K562 (cell line): Measurements from ENCODE around the gene ANKRD34A. TPM values are rescaled to one million over a fixed set of nuclear protein-coding genes. Genes with fewer than 3 reads are reported as not detected.

Experiments
- ATAC-seq: fragments of 200-7000 bp; cut with Tn5 transposase; 3 replicates; pipeline ENCODE4 v1.9.1; 2020; ENCODE audit warnings: moderate library complexity
- BruUV-seq: library from RNA; stranded (reverse); fragments of 400-500 nt; replicated peaks from 2 replicates; lab custom pipeline; 2021; lab: Mats Ljungman, UMichigan
- CTCF ChIA-PET: fragments of 300-600 bp; formaldehyde crosslinking; extraction: SDS; loops from one replicate; lab custom pipeline; 2021; ENCODE audit warnings: low intra/inter-chr PET ratio; lab: Yijun Ruan, JAX
- POLR2A ChIA-PET: fragments of 300-600, 350-650 bp; sonication (Branson Sonifier 250); formaldehyde crosslinking; extraction: SDS; loops from one replicate; lab custom pipeline; 2021; ENCODE audit warnings: antibody characterized with exemption, inconsistent platforms; lab: Yijun Ruan, JAX
- DNase-seq, 4 experiments: peaks; one replicate each; pipeline versions ENCODE4 v3.0.0 to v3.0.0-alpha.2; 2011 to 2018; ENCODE audit warnings: low spot score in 3 of 4, mixed read lengths in 3 of 4; ENCODE audit errors: extremely low read depth in 1 of 4
- FAIRE-seq: peaks from 2 replicates; lab custom pipeline; 2011; peaks lifted over from hg19 to GRCh38; lab: Jason Lieb, UNC
- H2AFZ ChIP-seq: 2 replicates; pipeline ENCODE4 v1.6.0; 2011; ENCODE audit warnings: low read depth, low read length, control low read depth, inconsistent platforms
- H3K27ac ChIP-seq: fragments of 200-600 bp; 3 replicates; pipeline ENCODE4 v1.8.0; 2011; ENCODE audit warnings: low read depth, mild to moderate bottlenecking, control low read depth, inconsistent platforms, low read length, moderate library complexity, mixed read lengths; ENCODE audit errors: extremely low read depth
- H3K27me3 ChIP-seq, 2 experiments: fragments of 300-600 bp in 1 of 2; 2 replicates in 1 of 2; 3 replicates in 1 of 2; pipeline versions ENCODE4 v1.6.0 to v1.8.0; 2011; ENCODE audit warnings: inconsistent platforms in 2 of 2, low read length in 2 of 2, mild to moderate bottlenecking in 1 of 2, mixed read lengths in 1 of 2, moderate library complexity in 1 of 2; ENCODE audit not compliant: control insufficient read depth in 2 of 2, insufficient read depth in 2 of 2
- H3K36me3 ChIP-seq: fragments of 300-600 bp; 3 replicates; pipeline ENCODE4 v1.8.0; 2011; ENCODE audit warnings: mild to moderate bottlenecking, low read length, inconsistent platforms; ENCODE audit not compliant: control insufficient read depth, insufficient read depth
- H3K4me1 ChIP-seq, 2 experiments: fragments of 200-600 bp in 1 of 2; replicated peaks in 1 of 2; 2 replicates in 1 of 2; 3 replicates in 1 of 2; pipeline versions ENCODE4 v1.5.1 to v1.8.0; 2011; ENCODE audit warnings: inconsistent platforms in 2 of 2, low read length in 2 of 2, mild to moderate bottlenecking in 1 of 2, mixed read lengths in 1 of 2, moderate library complexity in 1 of 2; ENCODE audit not compliant: control insufficient read depth in 2 of 2, insufficient read depth in 2 of 2
- H3K4me2 ChIP-seq: 2 replicates; pipeline ENCODE4 v1.6.1; 2011; ENCODE audit warnings: low read length, control low read depth, inconsistent platforms, mixed read lengths; ENCODE audit not compliant: insufficient read depth
- H3K4me3 ChIP-seq: fragments of 200-600 bp; sonication (generic), shearing (Covaris generic); 2 replicates; pipeline ENCODE4 v1.5.1; 2016; ENCODE audit warnings: control low read depth, inconsistent platforms
- H3K79me2 ChIP-seq: fragments of 200-600 bp; 3 replicates; pipeline ENCODE4 v1.8.0; 2011; ENCODE audit warnings: low read length, inconsistent platforms; ENCODE audit not compliant: control insufficient read depth, insufficient read depth
- H3K9ac ChIP-seq, 2 experiments: 2 replicates each; pipeline versions ENCODE4 v1.6.0 to v1.6.1; 2011; ENCODE audit warnings: low read depth in 2 of 2, low read length in 2 of 2, control low read depth in 1 of 2, inconsistent platforms in 1 of 2, mild to moderate bottlenecking in 1 of 2, mixed read lengths in 1 of 2; ENCODE audit not compliant: insufficient read depth in 1 of 2
- H3K9me1 ChIP-seq: one replicate; pipeline ENCODE4 v1.6.0; 2011; ENCODE audit warnings: inconsistent platforms, mild to moderate bottlenecking, low read length, moderate library complexity; ENCODE audit not compliant: control insufficient read depth, insufficient read depth
- H3K9me3 ChIP-seq: replicated peaks from 2 replicates; pipeline ENCODE4 v1.5.1; 2011; ENCODE audit warnings: low read depth, low read length, inconsistent platforms; ENCODE audit not compliant: control insufficient read depth, insufficient read depth
- H4K20me1 ChIP-seq: replicated peaks from 2 replicates; pipeline ENCODE4 v1.6.1; 2011; ENCODE audit warnings: low read length, inconsistent platforms, mixed read lengths; ENCODE audit not compliant: control insufficient read depth, insufficient read depth
- C11orf30 ChIP-seq: fragments of 450-650 bp; IDR thresholded peaks from 2 replicates; pipeline ENCODE4 v1.6.1; 2016; ENCODE audit warnings: low read depth, mild to moderate bottlenecking
- IRF2 ChIP-seq: sonication (generic); formaldehyde crosslinking; IDR thresholded peaks from 2 replicates; pipeline ENCODE4 v1.8.1; 2022; ENCODE audit warnings: mild to moderate bottlenecking, missing genetic modification reagents
- MGA ChIP-seq: fragments of 450-650 bp; IDR thresholded peaks from 2 replicates; pipeline ENCODE4 v1.6.1; 2016; ENCODE audit warnings: mild to moderate bottlenecking, moderate library complexity
- PHB ChIP-seq: fragments of 250-450 bp; sonication (Bioruptor Pico); IDR thresholded peaks from 2 replicates; pipeline ENCODE4 v1.5.0; 2021
- TRIM24 ChIP-seq, 2 experiments: fragments of 450-650 bp; IDR thresholded peaks; 2 replicates each; pipeline ENCODE4 v1.6.1; 2016
- USF1 ChIP-seq: sonication (generic); formaldehyde crosslinking; IDR thresholded peaks from 2 replicates; pipeline ENCODE4 v1.9.0; 2022; ENCODE audit warnings: mild to moderate bottlenecking, missing genetic modification reagents
- ZBTB33 ChIP-seq: sonication (generic); formaldehyde crosslinking; IDR thresholded peaks from 2 replicates; pipeline ENCODE4 v1.8.1; 2023; ENCODE audit warnings: mild to moderate bottlenecking, missing genetic modification reagents
- WGBS: fragments of 100-300 bp; shearing (Covaris generic); methylation state at CpG from one replicate; pipeline ENCODE4 v1.1.6; 2016; ENCODE audit warnings: low coverage, mixed read lengths; ENCODE audit not compliant: insufficient coverage; ENCODE audit errors: missing lambda C conversion rate; 5-methylcytosine and 5-hydroxymethylcytosine counted together
- in situ Hi-C: fragments of 300-500 bp; cut with MboI; formaldehyde crosslinking; loops from 4 replicates; pipeline ENCODE4 v1.15.0; 2018; ENCODE audit warnings: inconsistent platforms, mixed read lengths
- intact Hi-C: fragments of 100-400 bp; cut with micrococcal nuclease; formaldehyde crosslinking; loops from 2 replicates; pipeline ENCODE4 v1.14.2; 2022
- polyA plus RNA-seq, 8 experiments: library from polyadenylated mRNA; depleted of rRNA in 4 of 8; stranded (reverse) in 5 of 8; unstranded in 3 of 8; fragments of >200 nt; fragmentation: Nextera tagmentation in 2 of 8; fragmentation: Illumina TruSeq in 1 of 8; extraction: Ambion mirVana in 2 of 8; extraction: Trizol in 1 of 8; gene quantifications; 2 replicates each; pipeline versions ENCODE4 v1.2.1 to v1.2.3, GENCODE V29; 2011 to 2014; ENCODE audit warnings: inconsistent platforms in 1 of 8, missing spikeins in 1 of 8
- total RNA-seq, 7 experiments: library from RNA; depleted of rRNA in 6 of 7; stranded (reverse); fragments of >200 nt in 6 of 7; fragmentation: Illumina TruSeq in 2 of 7; extraction: Trizol in 2 of 7; gene quantifications; 2 replicates each; pipeline versions ENCODE4 v1.2.1 to v1.2.3, GENCODE V29; 2011 to 2021; ENCODE audit warnings: low replicate concordance in 1 of 7

Gene ANKRD34A
- total and polyA plus RNA-seq, 9 of the 15 experiments (the other 6 are each of a cell fraction or from before 2014, with no cell fraction given) = 0.06 to 1.6 (median 0.43) TPM

- no peak for ATAC-seq
- TF ChIP-seq IRF2 (CRISPR knock-in tag) = no peak
- TF ChIP-seq USF1 (CRISPR knock-in tag) = no peak; the same call in 1 of the 2 replicates
- peak; percentile 54 for TF ChIP-seq MGA
- no peak for TF ChIP-seq C11orf30
- TF ChIP-seq TRIM24 (IDR thresholded peaks at IDR 0.05) = no peak
- TF ChIP-seq ZBTB33 (CRISPR knock-in tag) = no peak
- no peak for TF ChIP-seq PHB (CRISPR knock-in tag)
Measured at GRCh38 chr1:145961425-145962156, 2.8 kb downstream of the ANKRD34A start.

More at GRCh38 chr1:145961425-145962156, 2.8 kb downstream of the ANKRD34A start:
- Histone ChIP-seq H3K79me2 (peaks cover 32% of the 10 kb centered on the region), H3K9ac (peak overlapping the region; percentile 48 to 87; a peak in 3 of 4 replicates), H3K27ac (no peak overlapping the region), H3K4me1 (peaks cover 32 to 39% of the 10 kb centered on the region in 2 experiments; a peak in 4 of 5 replicates), H3K4me3 (peak overlapping the region; percentile 46), H3K27me3 (no peaks in the 10 kb centered on the region; a peak in 1 of 5 replicates), H4K20me1 (no peaks in the 10 kb centered on the region), H3K36me3 (no peaks in the 10 kb centered on the region), H2AFZ (peak overlapping the region; percentile 85), H3K4me2 (peak overlapping the region; percentile 86), H3K9me1 (no peaks in the 10 kb centered on the region), H3K9me3 (no peaks in the 10 kb centered on the region; the same call in 1 of the 2 replicates)
- WGBS = 80% methylated on average over 40 of the region's 57 CpGs
- in situ Hi-C loops (no loop called here), intact Hi-C loops (no loop called here)
- DNase-seq (peak in 2 of 4 experiments; percentile 37 to 42), FAIRE-seq (no peak)
- BruUV-seq = no TSS peak
- ChIA-PET CTCF (no interaction called here), POLR2A (interaction anchor here (4.0 kb wide), 1 partner anchor 29 kb away, joined by 50 read pairs; no protein-coding TSS in a partner anchor)
